ENCODE data around the gene GATB. TPM values are rescaled to one million over a fixed set of nuclear protein-coding genes. Genes with fewer than 3 reads are reported as not detected.

Gene GATB
- total and polyA plus RNA-seq, 2 donors (not counting 1 experiment from before 2014, with no cell fraction given) = 11.6 to 19.2 TPM

- H4K20me1 ChIP-seq (ENCODE audit: control insufficient read depth, insufficient read depth, low read length, poor library complexity, severe bottlenecking) = no peaks in the 10 kb centered on the region
- ChIA-PET POLR2A (no interaction called here), CTCF (no interaction called here)
- Mint-ChIP-seq H3K4me1 (no peaks in the 10 kb centered on the region), H3K27ac (no peak overlapping the region), H3K27me3 (peaks cover 25% of the 10 kb centered on the region), H3K4me3 (no peak overlapping the region), H3K9me3 (ENCODE audit: insufficient read depth) (no peaks in the 10 kb centered on the region)
- H3K4me3 ChIP-seq (ENCODE audit: control extremely low read depth in 1 of 5, extremely low read depth in 1 of 5, insufficient read depth in 1 of 5, low read depth in 2 of 5, low read length in 4 of 5) = no peak overlapping the region
- no peaks in the 10 kb centered on the region for H3K79me2 ChIP-seq (ENCODE audit: control insufficient read depth, insufficient read depth, low read length)
- no peak overlapping the region for H2AFZ ChIP-seq (ENCODE audit: insufficient read depth, low read depth, low read length, poor library complexity, severe bottlenecking)
- no peak for TF ChIP-seq CTCF (IDR thresholded peaks at IDR 0.05)
- TF ChIP-seq EZH2 (IDR thresholded peaks at IDR 0.05; ENCODE audit: borderline replicate concordance, insufficient read depth, low read depth, low read length, poor library complexity, severe bottlenecking) = no peak
- no peak overlapping the region for H3K4me2 ChIP-seq (replicated peaks; ENCODE audit: low read depth, low read length, poor library complexity, severe bottlenecking)
- intact Hi-C loops (cut with micrococcal nuclease) = no loop called here
- no peaks in the 10 kb centered on the region for H3K36me3 ChIP-seq (replicated peaks in 1 of 2; ENCODE audit: control extremely low read depth in 1 of 2, control insufficient read depth in 1 of 2, extremely low read depth in 1 of 2, insufficient read depth in 2 of 2, low read length in 1 of 2)
- WGBS (ENCODE audit: insufficient coverage) = 83% methylated on average over 2 of the region's 3 CpGs
- no peak overlapping the region for H3K27ac ChIP-seq (ENCODE audit: low read length in 2 of 2)
- peaks cover 0 to 3% (median 1%) of the 10 kb centered on the region in 4 experiments for H3K27me3 ChIP-seq (replicated peaks in 1 of 4; ENCODE audit: control extremely low read depth in 1 of 4, control insufficient read depth in 3 of 4, insufficient read depth in 4 of 4, low read length in 3 of 4)
- H3K4me1 ChIP-seq (ENCODE audit: control insufficient read depth in 2 of 2, insufficient read depth in 2 of 2, low read length in 2 of 2) = no peaks in the 10 kb centered on the region
- no peaks in the 10 kb centered on the region for H3K9me3 ChIP-seq (ENCODE audit: control extremely low read depth in 1 of 3, control insufficient read depth in 2 of 3, insufficient read depth in 1 of 3, low read length in 2 of 3)
- DNase-seq (no peak), ATAC-seq (ENCODE audit: low read depth) (no peak)
- H3K9ac ChIP-seq (ENCODE audit: low read length) = no peak overlapping the region
Measured at GRCh38 chr4:151626751-151627150, 134.1 kb downstream of the GATB start.

GRCh38 chr4:151626228-151626627 lies 134.6 kb downstream of the GATB start:
- H4K20me1 ChIP-seq (ENCODE audit: control insufficient read depth, insufficient read depth, low read length, poor library complexity, severe bottlenecking) = no peaks in the 10 kb centered on the region
- H3K9me3 ChIP-seq (ENCODE audit: control extremely low read depth in 1 of 3, control insufficient read depth in 2 of 3, insufficient read depth in 1 of 3, low read length in 2 of 3) = no peaks in the 10 kb centered on the region
- no peak overlapping the region for H3K27ac Mint-ChIP-seq
- no peak overlapping the region for H3K4me3 ChIP-seq (ENCODE audit: control extremely low read depth in 1 of 5, extremely low read depth in 1 of 5, insufficient read depth in 1 of 5, low read depth in 2 of 5, low read length in 4 of 5)
- intact Hi-C loops (cut with micrococcal nuclease) = no loop called here
- no peak overlapping the region for H3K9ac ChIP-seq (ENCODE audit: low read length)
- peaks cover 25% of the 10 kb centered on the region for H3K27me3 Mint-ChIP-seq
- no peak overlapping the region for H3K27ac ChIP-seq (ENCODE audit: low read length in 2 of 2)
- H3K9me3 Mint-ChIP-seq (ENCODE audit: insufficient read depth) = no peaks in the 10 kb centered on the region
- no peak overlapping the region for H2AFZ ChIP-seq (ENCODE audit: insufficient read depth, low read depth, low read length, poor library complexity, severe bottlenecking)
- ChIA-PET POLR2A (no interaction called here), CTCF (no interaction called here)
- H3K79me2 ChIP-seq (ENCODE audit: control insufficient read depth, insufficient read depth, low read length) = no peaks in the 10 kb centered on the region
- no peak overlapping the region for H3K4me3 Mint-ChIP-seq
- no peak overlapping the region for H3K4me2 ChIP-seq (replicated peaks; ENCODE audit: low read depth, low read length, poor library complexity, severe bottlenecking)
- WGBS (ENCODE audit: insufficient coverage) = 100% methylated on average over 3 of the region's 3 CpGs
- H3K4me1 ChIP-seq (ENCODE audit: control insufficient read depth in 2 of 2, insufficient read depth in 2 of 2, low read length in 2 of 2) = no peaks in the 10 kb centered on the region
- no peaks in the 10 kb centered on the region for H3K27me3 ChIP-seq (replicated peaks in 1 of 4; ENCODE audit: control extremely low read depth in 1 of 4, control insufficient read depth in 3 of 4, insufficient read depth in 4 of 4, low read length in 3 of 4)
- H3K4me1 Mint-ChIP-seq = no peaks in the 10 kb centered on the region
- no peak for ATAC-seq (ENCODE audit: low read depth)
- no peak for DNase-seq
- TF ChIP-seq EZH2 (IDR thresholded peaks at IDR 0.05; ENCODE audit: borderline replicate concordance, insufficient read depth, low read depth, low read length, poor library complexity, severe bottlenecking) (no peak), CTCF (IDR thresholded peaks at IDR 0.05) (no peak)
- no peaks in the 10 kb centered on the region for H3K36me3 ChIP-seq (replicated peaks in 1 of 2; ENCODE audit: control extremely low read depth in 1 of 2, control insufficient read depth in 1 of 2, extremely low read depth in 1 of 2, insufficient read depth in 2 of 2, low read length in 1 of 2)
